Trophoblast cell (in vitro differentiated cells and primary cell): ENCODE measurements around the gene EBLN2.

Source experiments
- DNase-seq, 2 donors: peaks; one replicate each; pipeline ENCODE4 v3.0.0-alpha.2; 2016
- H2AFZ ChIP-seq: 2 replicates; pipeline ENCODE4 v1.6.1; 2013; ENCODE audit warnings: low read length, moderate library complexity, mild to moderate bottlenecking; ENCODE audit not compliant: insufficient read depth, poor library complexity
- H2AK5ac ChIP-seq: 2 replicates; pipeline ENCODE4 v1.6.1; 2013; ENCODE audit warnings: mild to moderate bottlenecking, low read length
- H2BK120ac ChIP-seq: 2 replicates; pipeline ENCODE4 v1.6.1; 2013; ENCODE audit warnings: low read length, mild to moderate bottlenecking, moderate library complexity; ENCODE audit not compliant: insufficient read depth, poor library complexity
- H2BK12ac ChIP-seq: 2 replicates; pipeline ENCODE4 v1.6.1; 2013; ENCODE audit warnings: mild to moderate bottlenecking, low read length, moderate library complexity
- H2BK5ac ChIP-seq: 2 replicates; pipeline ENCODE4 v1.6.1; 2013; ENCODE audit warnings: low read length, low read depth, moderate library complexity, mild to moderate bottlenecking; ENCODE audit not compliant: poor library complexity
- H3K14ac ChIP-seq: 2 replicates; pipeline ENCODE4 v1.6.1; 2013; ENCODE audit warnings: mild to moderate bottlenecking, low read length
- H3K18ac ChIP-seq: 2 replicates; pipeline ENCODE4 v1.6.1; 2013; ENCODE audit warnings: mild to moderate bottlenecking, low read length
- H3K23ac ChIP-seq: 2 replicates; pipeline ENCODE4 v1.6.1; 2013; ENCODE audit warnings: low read length
- H3K27ac ChIP-seq: 2 replicates; pipeline ENCODE4 v1.5.1; 2013; ENCODE audit warnings: low read depth, mild to moderate bottlenecking, inconsistent platforms, low read length, moderate library complexity
- H3K27me3 ChIP-seq: 2 replicates; pipeline ENCODE4 v1.6.1; 2013; ENCODE audit warnings: inconsistent platforms, mild to moderate bottlenecking, low read length, moderate library complexity; ENCODE audit not compliant: insufficient read depth
- H3K36me3 ChIP-seq, 2 experiments: 1 replicate in 1 of 2; 2 replicates in 1 of 2; pipeline ENCODE4 v1.6.1; 2013; ENCODE audit warnings: low read length in 2 of 2, mild to moderate bottlenecking in 2 of 2, moderate library complexity in 1 of 2; ENCODE audit not compliant: insufficient read depth in 2 of 2, control insufficient read depth in 1 of 2
- H3K4ac ChIP-seq: 2 replicates; pipeline ENCODE4 v1.6.1; 2013; ENCODE audit warnings: low read depth, mild to moderate bottlenecking, low read length, moderate library complexity
- H3K4me1 ChIP-seq, 2 experiments: 1 replicate in 1 of 2; 2 replicates in 1 of 2; pipeline ENCODE4 v1.6.1; 2013; ENCODE audit warnings: low read length in 2 of 2, mild to moderate bottlenecking in 2 of 2, moderate library complexity in 1 of 2; ENCODE audit not compliant: insufficient read depth in 2 of 2, control insufficient read depth in 1 of 2
- H3K4me2 ChIP-seq: 2 replicates; pipeline ENCODE4 v1.6.1; 2013; ENCODE audit warnings: inconsistent platforms, mild to moderate bottlenecking, low read length, moderate library complexity
- H3K4me3 ChIP-seq: 2 replicates; pipeline ENCODE4 v1.5.1; 2013; ENCODE audit warnings: mild to moderate bottlenecking, low read depth, low read length, inconsistent platforms
- H3K79me1 ChIP-seq: one replicate; pipeline ENCODE4 v1.6.1; 2013; ENCODE audit warnings: low read length
- H3K79me2 ChIP-seq: 2 replicates; pipeline ENCODE4 v1.6.1; 2013; ENCODE audit warnings: low read length, mild to moderate bottlenecking; ENCODE audit not compliant: control insufficient read depth, insufficient read depth, poor library complexity
- H3K9ac ChIP-seq: 2 replicates; pipeline ENCODE4 v1.6.1; 2013; ENCODE audit warnings: mild to moderate bottlenecking, low read length
- H3K9me3 ChIP-seq: 2 replicates; pipeline ENCODE4 v1.6.1; 2013; ENCODE audit warnings: low read depth, mild to moderate bottlenecking, control low read depth, inconsistent platforms, low read length; ENCODE audit not compliant: insufficient read depth
- H4K12ac ChIP-seq: 2 replicates; pipeline ENCODE4 v1.6.1; 2013; ENCODE audit warnings: low read depth, mild to moderate bottlenecking, low read length, moderate library complexity
- H4K8ac ChIP-seq: 2 replicates; pipeline ENCODE4 v1.6.1; 2013; ENCODE audit warnings: low read depth, mild to moderate bottlenecking, low read length, moderate library complexity
- H4K91ac ChIP-seq: one replicate; pipeline ENCODE4 v1.6.1; 2013; ENCODE audit warnings: low read depth, mild to moderate bottlenecking, low read length, moderate library complexity
- WGBS: extraction: QIAGEN DNeasy Blood & Tissue Kit; methylation state at CpG from one replicate; pipeline ENCODE4 v1.1.7; 2013; ENCODE audit warnings: missing lambda C conversion rate; ENCODE audit not compliant: insufficient read length, insufficient coverage; ENCODE audit errors: extremely low coverage; 5-methylcytosine and 5-hydroxymethylcytosine counted together

Gene EBLN2

GRCh38 chr3:73069775-73070444, 8.5 kb downstream of the EBLN2 start:
- Histone ChIP-seq H3K9me3 (no peaks in the 10 kb centered on the region), H2AK5ac (no peak overlapping the region), H3K27ac (no peak overlapping the region), H3K79me2 (no peaks in the 10 kb centered on the region), H3K14ac (no peak overlapping the region), H3K27me3 (no peaks in the 10 kb centered on the region), H3K18ac (no peak overlapping the region), H3K4me1 (no peaks in the 10 kb centered on the region), H3K4me2 (no peak overlapping the region), H3K4ac (no peak overlapping the region), H4K91ac (no peak overlapping the region), H2BK5ac (no peak overlapping the region), H2BK12ac (no peak overlapping the region), H3K36me3 (peaks cover 0 to 2% of the 10 kb centered on the region in 2 experiments), H4K12ac (no peak overlapping the region), H3K23ac (no peak overlapping the region), H3K9ac (no peak overlapping the region), H4K8ac (no peak overlapping the region), H2BK120ac (no peak overlapping the region), H3K79me1 (no peaks in the 10 kb centered on the region), H2AFZ (no peak overlapping the region), H3K4me3 (no peak overlapping the region)
- DNase-seq: no peak
- no CpG with 5 or more reads among the region's 14 CpGs for whole genome bisulfite sequencing

GRCh38 chr3:73070675-73071575, 9.5 kb downstream of the EBLN2 start:
- H3K4me1 ChIP-seq: no peaks in the 10 kb centered on the region
- no peak overlapping the region for H2BK5ac ChIP-seq
- H2BK12ac ChIP-seq: no peak overlapping the region
- WGBS: no CpG with 5 or more reads among the region's 6 CpGs
- H3K27ac ChIP-seq: no peak overlapping the region
- no peak overlapping the region for H3K4me3 ChIP-seq
- H3K9ac ChIP-seq: no peak overlapping the region
- H3K18ac ChIP-seq: no peak overlapping the region
- no peak overlapping the region for H3K14ac ChIP-seq
- no peaks in the 10 kb centered on the region for H3K9me3 ChIP-seq
- no peak overlapping the region for H3K23ac ChIP-seq
- no peak overlapping the region for H3K4me2 ChIP-seq
- H3K36me3 ChIP-seq: peaks cover 0 to 2% of the 10 kb centered on the region in 2 experiments
- H2BK120ac ChIP-seq: no peak overlapping the region
- no peak for DNase-seq
- H3K79me2 ChIP-seq: no peaks in the 10 kb centered on the region
- no peak overlapping the region for H3K4ac ChIP-seq
- no peaks in the 10 kb centered on the region for H3K79me1 ChIP-seq
- no peaks in the 10 kb centered on the region for H3K27me3 ChIP-seq
- no peak overlapping the region for H2AK5ac ChIP-seq
- H4K91ac ChIP-seq: no peak overlapping the region
- no peak overlapping the region for H4K8ac ChIP-seq
- no peak overlapping the region for H4K12ac ChIP-seq
- H2AFZ ChIP-seq: no peak overlapping the region

- Histone ChIP-seq H3K9me3 (no peaks in the 10 kb centered on the region), H3K18ac (no peak overlapping the region), H2BK12ac (no peak overlapping the region), H3K4ac (no peak overlapping the region), H2AFZ (no peak overlapping the region), H2AK5ac (no peak overlapping the region), H4K8ac (no peak overlapping the region), H3K23ac (no peak overlapping the region), H3K4me3 (no peak overlapping the region), H3K4me1 (no peaks in the 10 kb centered on the region), H3K79me1 (no peaks in the 10 kb centered on the region), H2BK5ac (no peak overlapping the region), H3K27ac (no peak overlapping the region), H3K9ac (no peak overlapping the region), H3K4me2 (no peak overlapping the region), H3K27me3 (no peaks in the 10 kb centered on the region), H3K14ac (no peak overlapping the region), H4K91ac (no peak overlapping the region), H3K36me3 (peaks cover 0 to 2% of the 10 kb centered on the region in 2 experiments), H4K12ac (no peak overlapping the region), H3K79me2 (no peaks in the 10 kb centered on the region), H2BK120ac (no peak overlapping the region)
- WGBS: no CpG with 5 or more reads among the region's 1 CpG
- DNase-seq: no peak
These were observed 10.5 kb downstream of the EBLN2 start for GRCh38 chr3:73071952-73072351.

- no peak overlapping the region for H3K4me2 ChIP-seq
These were observed 11.2 kb downstream of the EBLN2 start for GRCh38 chr3:73072634-73073033.

More at GRCh38 chr3:73072634-73073033, 11.2 kb downstream of the EBLN2 start:
- H2AFZ ChIP-seq: no peak overlapping the region
- H3K4me1 ChIP-seq: no peaks in the 10 kb centered on the region
- H3K4ac ChIP-seq: no peak overlapping the region
- no peak overlapping the region for H2BK120ac ChIP-seq
- no peaks in the 10 kb centered on the region for H3K79me2 ChIP-seq
- no CpG with 5 or more reads among the region's 1 CpG for WGBS
- H3K14ac ChIP-seq: no peak overlapping the region
- H3K27ac ChIP-seq: no peak overlapping the region
- H3K27me3 ChIP-seq: no peaks in the 10 kb centered on the region
- H4K8ac ChIP-seq: no peak overlapping the region
- H3K18ac ChIP-seq: no peak overlapping the region
- no peak overlapping the region for H2BK5ac ChIP-seq
- no peak overlapping the region for H4K91ac ChIP-seq
- H3K36me3 ChIP-seq: peaks cover 0 to 2% of the 10 kb centered on the region in 2 experiments
- H3K4me3 ChIP-seq: no peak overlapping the region
- DNase-seq: no peak
- H2AK5ac ChIP-seq: no peak overlapping the region
- H4K12ac ChIP-seq: no peak overlapping the region
- no peaks in the 10 kb centered on the region for H3K9me3 ChIP-seq
- no peak overlapping the region for H3K9ac ChIP-seq
- no peak overlapping the region for H3K23ac ChIP-seq
- H3K79me1 ChIP-seq: no peaks in the 10 kb centered on the region
- H2BK12ac ChIP-seq: no peak overlapping the region
